Measurements from ENCODE around the gene ZKSCAN1.

Gene ZKSCAN1

DNA sequence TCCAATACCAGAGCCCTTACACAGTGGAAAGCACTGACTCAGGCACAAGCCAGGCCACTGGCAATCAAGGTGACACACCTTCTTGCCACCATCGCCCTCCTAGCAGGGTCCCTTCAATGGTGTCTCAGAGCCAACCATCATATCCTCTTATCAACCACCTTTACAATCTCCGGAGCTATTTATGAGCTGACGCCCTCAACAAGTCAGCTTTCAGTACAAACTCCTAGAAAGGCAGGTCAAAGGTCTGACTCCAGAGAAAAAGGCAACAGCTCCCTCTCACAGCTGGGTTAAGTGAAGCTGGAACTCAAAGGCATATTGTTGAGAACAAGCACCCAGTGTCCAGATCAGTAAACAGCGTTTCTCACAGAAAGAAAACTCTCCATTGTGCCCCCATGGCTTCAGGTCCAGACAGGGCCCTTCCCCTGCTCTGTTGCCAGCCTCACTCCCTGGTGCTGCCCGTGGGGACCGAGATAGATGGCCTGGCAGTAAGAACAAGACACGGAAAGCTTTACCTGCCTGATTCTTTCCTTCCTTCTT is 63.7 kb downstream of the ZKSCAN1 start:
- no peak for DNase-seq (ENCODE audit: low read depth, low spot score)

GRCh38 chr7:100080907-100081534 is 65.6 kb downstream of the ZKSCAN1 start:
- DNase-seq (ENCODE audit: low read depth, low spot score) = no peak

DNA sequence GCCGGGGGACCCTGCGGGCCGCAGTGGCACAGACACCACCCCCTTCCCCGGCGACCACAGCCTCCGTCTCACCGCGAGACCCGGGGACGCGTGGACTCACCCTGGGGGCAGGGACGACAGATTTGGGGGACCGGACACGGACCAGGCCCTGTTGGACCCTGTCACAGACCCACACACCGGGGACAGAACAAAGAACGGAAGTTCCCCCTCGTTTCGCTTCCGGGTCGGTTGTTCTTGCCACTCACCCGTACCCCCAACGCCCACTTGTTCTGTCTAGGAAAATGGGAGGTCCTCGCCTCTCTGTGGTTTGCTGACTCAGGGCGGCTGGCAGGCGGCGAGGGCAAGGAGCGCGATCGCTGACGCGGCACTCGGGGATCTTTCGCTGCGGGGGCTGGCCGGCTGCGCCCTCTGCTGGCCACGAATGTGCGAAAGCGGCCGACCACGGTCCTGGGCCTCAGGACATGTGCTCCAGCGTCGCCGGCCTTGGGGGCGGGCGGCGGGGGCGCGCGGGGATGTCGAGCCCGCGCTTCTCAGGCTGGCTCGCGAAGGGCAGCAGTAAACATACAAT is 66.2 kb downstream of the ZKSCAN1 start, which contains the start of gene ZNF3:
Gene ZNF3 (minus strand): TSS at position 189 of the 568 bp plus-strand sequence. CDS start 4,366 bp downstream, outside the sequence.
- DNase-seq (ENCODE audit: low read depth, low spot score) = peak; percentile 97

- no peak for DNase-seq (ENCODE audit: low read depth, low spot score)
These were observed 67.6 kb downstream of the ZKSCAN1 start for GRCh38 chr7:100082978-100083377.

- DNase-seq (ENCODE audit: low read depth, low spot score) = no peak
These were observed 70.1 kb downstream of the ZKSCAN1 start for GRCh38 chr7:100085515-100085914.

DNA sequence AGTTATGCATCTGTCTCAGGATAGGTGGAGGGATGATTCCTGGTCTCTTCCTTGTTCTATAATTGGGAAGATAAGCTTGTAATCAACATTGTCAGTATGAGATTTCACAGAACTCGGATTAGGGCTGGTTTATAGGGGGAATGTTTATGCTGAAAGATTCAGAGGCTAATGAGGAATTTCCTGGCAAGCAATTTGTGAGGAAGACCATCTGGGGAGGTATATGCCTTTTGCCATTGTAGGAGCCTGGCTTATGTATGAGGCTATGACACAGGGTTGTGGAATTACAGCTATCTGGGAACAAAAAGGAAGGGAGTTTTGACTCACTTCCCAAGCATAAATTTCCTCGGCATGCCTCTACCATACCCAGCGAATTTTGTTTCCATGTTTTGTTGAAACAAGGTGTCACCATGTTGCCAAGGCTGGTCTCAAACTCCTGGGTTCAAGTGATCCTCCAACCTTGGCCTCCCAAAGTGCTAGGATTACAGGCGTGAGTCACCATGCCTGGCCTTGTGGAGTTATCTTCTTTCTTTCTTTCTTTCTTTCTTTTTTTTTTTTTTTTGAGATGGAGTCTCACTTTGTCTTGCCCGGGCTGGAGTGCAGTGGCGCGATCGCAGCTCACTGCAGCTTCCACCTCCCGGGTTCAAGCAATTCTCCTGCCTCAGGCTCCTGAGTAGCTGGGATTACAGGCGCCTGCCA is 71.8 kb downstream of the ZKSCAN1 start:
- DNase-seq (ENCODE audit: low read depth, low spot score) = no peak

- DNase-seq (ENCODE audit: low read depth, low spot score) = no peak
These were observed 72.8 kb downstream of the ZKSCAN1 start for GRCh38 chr7:100088095-100088620.

GRCh38 chr7:100088621-100089457 is 73.4 kb downstream of the ZKSCAN1 start, which contains the start of gene COPS6:
TSS of gene COPS6 (plus strand) at chr7:100088969. CDS start at chr7:100088991, 22 bp downstream.
- no peak for DNase-seq (ENCODE audit: low read depth, low spot score)

DNA sequence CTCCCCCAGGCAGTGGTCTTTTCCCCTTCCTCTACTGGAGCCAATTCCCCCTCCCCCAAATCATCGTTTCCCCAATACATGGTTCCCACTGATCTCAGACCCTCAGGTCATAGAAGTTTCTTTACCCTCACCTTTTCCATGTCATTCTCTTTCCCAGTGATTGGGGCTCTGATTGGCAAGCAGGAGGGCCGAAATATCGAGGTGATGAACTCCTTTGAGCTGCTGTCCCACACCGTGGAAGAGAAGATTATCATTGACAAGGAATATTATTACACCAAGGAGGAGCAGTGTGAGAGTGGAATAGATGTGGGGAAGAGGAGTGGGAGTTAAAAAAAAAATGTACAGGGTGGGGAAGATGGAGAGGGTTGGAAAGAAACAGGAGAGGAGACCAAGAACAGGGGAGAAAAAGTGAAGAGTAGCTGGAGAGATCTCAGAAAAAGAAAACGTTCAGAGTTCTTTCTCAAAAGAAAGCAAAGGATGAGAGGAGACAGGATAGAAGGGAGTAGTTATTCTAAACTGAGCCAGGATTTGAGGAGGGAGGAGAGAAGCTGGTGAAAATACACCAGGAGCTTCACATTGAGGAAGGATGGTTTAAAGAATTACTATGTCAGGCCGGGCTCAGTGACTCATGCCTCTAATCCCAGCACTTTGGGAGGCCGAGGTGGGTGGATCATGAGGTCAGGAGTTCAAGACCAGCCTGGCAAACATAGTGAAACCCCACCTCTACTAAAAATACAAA is 74.2 kb downstream of the ZKSCAN1 start:
- DNase-seq (ENCODE audit: low read depth, low spot score) = no peak

- no peak for DNase-seq (ENCODE audit: low read depth, low spot score)
These were observed 75.4 kb downstream of the ZKSCAN1 start for GRCh38 chr7:100090527-100091410.

Data from brain pericyte (primary cell).